ENCODE results near the gene NOP10.

DNA sequence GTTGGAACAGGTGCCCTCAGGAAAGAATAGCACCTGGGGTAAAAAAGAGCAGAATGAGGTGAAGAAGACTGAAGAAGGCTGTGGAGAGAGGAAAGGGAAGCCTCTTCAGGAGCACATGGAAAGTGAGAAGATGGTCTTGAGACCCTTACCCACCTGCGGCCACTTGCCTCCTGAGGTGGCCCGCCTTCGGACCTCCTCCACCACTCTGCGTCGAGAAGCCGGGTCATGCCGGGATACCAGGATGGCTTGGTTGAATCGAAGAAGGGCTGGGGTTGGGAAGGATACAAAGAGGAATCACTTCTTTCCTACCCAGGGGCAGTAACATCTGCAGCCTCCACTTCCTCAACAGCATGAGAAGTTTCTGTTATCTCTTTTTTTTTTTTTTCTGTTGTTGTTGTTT is 21.1 kb upstream of the NOP10 start:
- TF ChIP-seq CTCF (conservative IDR thresholded peaks at IDR 0.05; ENCODE audit: low read depth, low read length) (no peak), EZH2 (IDR thresholded peaks at IDR 0.05; ENCODE audit: borderline replicate concordance, low read depth, low read length, poor library complexity, severe bottlenecking) (no peak)

Data from A673 (cell line).